HepG2 (cell line): Measurements from ENCODE around the gene SGCG.

Experiments used
- AKNA ChIP-seq: sonication (generic); formaldehyde crosslinking; IDR thresholded peaks from 2 replicates; pipeline ENCODE4 v1.4.0; 2020; ENCODE audit warnings: missing genetic modification reagents, borderline replicate concordance
- CC2D1A ChIP-seq: sonication (generic); formaldehyde crosslinking; IDR thresholded peaks from 2 replicates; pipeline ENCODE4 v1.8.1; 2023; ENCODE audit warnings: mild to moderate bottlenecking, missing genetic modification reagents
- NCOA1 ChIP-seq: sonication (generic); formaldehyde crosslinking; IDR thresholded peaks from 2 replicates; pipeline ENCODE4 v1.9.0; 2021; ENCODE audit warnings: missing genetic modification reagents
- POLR2A ChIP-seq, 2 experiments: IDR thresholded peaks; 2 replicates each; pipeline ENCODE4 v1.6.1; 2011; ENCODE audit warnings: low read depth in 2 of 2, low read length in 2 of 2, mild to moderate bottlenecking in 1 of 2, moderate library complexity in 1 of 2; ENCODE audit not compliant: insufficient read depth in 1 of 2
- RCOR2 ChIP-seq: IDR thresholded peaks from 2 replicates; pipeline ENCODE4 v1.6.1; 2016; ENCODE audit warnings: missing biosample characterization, missing genetic modification reagents
- SOX5 ChIP-seq: IDR thresholded peaks from 2 replicates; pipeline ENCODE4 v1.6.1; 2016; ENCODE audit warnings: borderline replicate concordance
- SP4 ChIP-seq: sonication (generic); formaldehyde crosslinking; IDR thresholded peaks from 2 replicates; pipeline ENCODE4 v1.8.1; 2023; ENCODE audit warnings: mild to moderate bottlenecking, missing genetic modification reagents
- ZNF253 ChIP-seq: sonication (generic); formaldehyde crosslinking; IDR thresholded peaks from 2 replicates; pipeline ENCODE4 v1.8.0; 2022; ENCODE audit warnings: mild to moderate bottlenecking, missing genetic modification reagents, borderline replicate concordance
- ZNF749 ChIP-seq: sonication (generic); formaldehyde crosslinking; IDR thresholded peaks from 2 replicates; pipeline ENCODE4 v1.8.0; 2022; ENCODE audit warnings: mild to moderate bottlenecking, missing genetic modification reagents, moderate library complexity, borderline replicate concordance

DNA sequence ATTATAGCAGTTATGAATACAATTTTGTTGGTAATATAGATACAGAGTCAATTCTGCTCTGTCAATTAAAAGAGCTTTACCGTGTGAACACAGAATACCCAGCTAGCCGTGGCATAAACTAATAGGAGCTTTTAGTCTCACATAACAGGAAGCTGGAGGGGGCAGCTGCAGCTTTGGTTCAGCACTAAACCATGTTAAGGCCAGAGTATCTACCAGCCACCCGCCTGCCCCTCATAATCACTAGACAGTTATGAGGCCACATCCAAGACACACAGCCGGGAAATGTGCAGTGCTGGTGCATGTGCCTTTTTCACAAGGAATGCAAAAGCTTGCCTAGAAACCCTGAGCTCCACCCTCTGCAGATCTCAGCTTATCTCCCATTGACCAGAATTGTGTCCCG is 62.3 kb downstream of the SGCG start:
- TF ChIP-seq CC2D1A (CRISPR knock-in tag) (no peak), POLR2A (IDR thresholded peaks at IDR 0.05; ENCODE audit: insufficient read depth in 1 of 2, low read depth in 2 of 2, low read length in 2 of 2) (no peak), SOX5 (CRISPR knock-in tag) (no peak), NCOA1 (CRISPR knock-in tag) (no peak), AKNA (no peak), ZNF253 (CRISPR knock-in tag) (no peak), SP4 (no peak), RCOR2 (no peak), ZNF749 (no peak)
